HepG2 (cell line): ENCODE measurements around the gene NUDT3. TPM values are rescaled to one million over a fixed set of nuclear protein-coding genes. Genes with fewer than 3 reads are reported as not detected.
A peak's percentile ranks its signal among the peaks of the same experiment; 100 is the strongest.

ENCODE experiments used
- BORCS8-MEF2B ChIP-seq: sonication (generic); formaldehyde crosslinking; IDR thresholded peaks from 2 replicates; pipeline ENCODE4 v1.8.0; 2022; ENCODE audit warnings: mild to moderate bottlenecking, missing genetic modification reagents
- BRD4 ChIP-seq: sonication (generic); formaldehyde crosslinking; IDR thresholded peaks from 2 replicates; pipeline ENCODE4 v1.4.0; 2020; ENCODE audit warnings: missing genetic modification reagents
- CHD4 ChIP-seq: fragments of 200-600 bp; sonication (generic); IDR thresholded peaks from 2 replicates; pipeline ENCODE4 v1.7.0; 2017; ENCODE audit warnings: mild to moderate bottlenecking, low read length, borderline replicate concordance
- KLF9 ChIP-seq: IDR thresholded peaks from 2 replicates; pipeline ENCODE4 v1.6.1; 2016; ENCODE audit warnings: low read depth
- SIN3B ChIP-seq: fragments of 150-350 bp; IDR thresholded peaks from 2 replicates; pipeline ENCODE4 v1.6.1; 2014; ENCODE audit warnings: low read length
- SOX6 ChIP-seq, 2 experiments: fragments of 450-650 bp in 1 of 2; sonication (generic) in 1 of 2; formaldehyde crosslinking in 1 of 2; IDR thresholded peaks; 2 replicates each; pipeline versions ENCODE4 v1.4.0 to v1.6.1; 2017 to 2020; ENCODE audit warnings: antibody characterized with exemption in 1 of 2, mild to moderate bottlenecking in 1 of 2, missing genetic modification reagents in 1 of 2
- SP5 ChIP-seq: IDR thresholded peaks from 2 replicates; pipeline ENCODE4 v1.6.1; 2016; ENCODE audit warnings: low read depth, borderline replicate concordance
- SPEN ChIP-seq: sonication (generic); formaldehyde crosslinking; IDR thresholded peaks from 2 replicates; pipeline ENCODE4 v1.5.1; 2020; ENCODE audit warnings: low read depth, mild to moderate bottlenecking, missing genetic modification reagents
- SUZ12 ChIP-seq: fragments of 150-350 bp; IDR thresholded peaks from 2 replicates; pipeline ENCODE4 v1.6.1; 2014; ENCODE audit warnings: low read depth, low read length
- TCF12 ChIP-seq, 2 experiments: fragments of 450-650 bp in 1 of 2; sonication (generic) in 1 of 2; formaldehyde crosslinking in 1 of 2; IDR thresholded peaks; 2 replicates each; pipeline versions ENCODE4 v1.6.1 to v1.8.0; 2017 to 2022; ENCODE audit warnings: antibody characterized with exemption in 1 of 2, mild to moderate bottlenecking in 1 of 2, missing genetic modification reagents in 1 of 2, moderate library complexity in 1 of 2
- TMF1 ChIP-seq: sonication (generic); formaldehyde crosslinking; IDR thresholded peaks from 2 replicates; pipeline ENCODE4 v1.8.1; 2022; ENCODE audit warnings: low read depth, missing genetic modification reagents
- ZKSCAN8 ChIP-seq: IDR thresholded peaks from 2 replicates; pipeline ENCODE4 v1.6.1; 2016; ENCODE audit warnings: borderline replicate concordance, missing genetic modification reagents, missing compliant biosample characterization
- ZMYM3 ChIP-seq: sonication (generic); formaldehyde crosslinking; IDR thresholded peaks from 2 replicates; pipeline ENCODE4 v1.5.1; 2020; ENCODE audit warnings: mild to moderate bottlenecking, missing genetic modification reagents
- ZNF3 ChIP-seq: IDR thresholded peaks from 2 replicates; pipeline ENCODE4 v1.7.0; 2017; ENCODE audit warnings: inconsistent platforms
- ZNF326 ChIP-seq: sonication (generic); formaldehyde crosslinking; IDR thresholded peaks from 2 replicates; pipeline ENCODE4 v1.4.0; 2020; ENCODE audit warnings: missing genetic modification reagents, borderline replicate concordance
- ZNF333 ChIP-seq: sonication (generic); formaldehyde crosslinking; IDR thresholded peaks from 2 replicates; pipeline ENCODE4 v1.4.0; 2020; ENCODE audit warnings: mild to moderate bottlenecking, missing genetic modification reagents, borderline replicate concordance
- ZNF430 ChIP-seq: sonication (generic); formaldehyde crosslinking; IDR thresholded peaks from 2 replicates; pipeline ENCODE4 v1.9.0; 2021; ENCODE audit warnings: mild to moderate bottlenecking, missing genetic modification reagents
- ZNF460 ChIP-seq: sonication (generic); formaldehyde crosslinking; IDR thresholded peaks from 2 replicates; pipeline ENCODE4 v1.5.1; 2020; ENCODE audit warnings: missing genetic modification reagents, mild to moderate bottlenecking, borderline replicate concordance
- ZNF501 ChIP-seq: sonication (generic); formaldehyde crosslinking; IDR thresholded peaks from 2 replicates; pipeline ENCODE4 v1.5.1; 2020; ENCODE audit warnings: mild to moderate bottlenecking, moderate library complexity, missing genetic modification reagents
- ZNF557 ChIP-seq: sonication (generic); formaldehyde crosslinking; IDR thresholded peaks from 2 replicates; pipeline ENCODE4 v1.4.0; 2020; ENCODE audit warnings: missing genetic modification reagents
- polyA plus RNA-seq, 8 experiments: library from polyadenylated mRNA; depleted of rRNA in 3 of 8; stranded (reverse) in 7 of 8; unstranded in 1 of 8; fragments of >200 nt; fragmentation: Illumina TruSeq in 4 of 8; extraction: Trizol in 4 of 8; gene quantifications; 2 replicates each; pipeline versions ENCODE4 v1.2.1 to v1.2.3, GENCODE V29; 2011 to 2016; ENCODE audit warnings: low read depth in 4 of 8, missing spikeins in 1 of 8, mixed read lengths in 1 of 8; ENCODE audit not compliant: insufficient read depth in 1 of 8
- total RNA-seq, 5 experiments: library from RNA; depleted of rRNA; stranded (reverse); fragments of >200 nt; fragmentation: Illumina TruSeq; extraction: Trizol; gene quantifications; 2 replicates each; pipeline ENCODE4 v1.2.3, GENCODE V29; 2016; ENCODE audit warnings: low read depth in 1 of 5
- TF ChIP-seq, protein P1 (sequence below): sonication (generic); formaldehyde crosslinking; IDR thresholded peaks from 2 replicates; pipeline ENCODE4 v1.5.0; 2020; ENCODE audit warnings: missing genetic modification reagents, mild to moderate bottlenecking, borderline replicate concordance
- TF ChIP-seq, protein P2 (sequence below): sonication (generic); formaldehyde crosslinking; IDR thresholded peaks from 2 replicates; pipeline ENCODE4 v1.5.1; 2020; ENCODE audit warnings: mild to moderate bottlenecking, missing genetic modification reagents

Gene NUDT3
- total and polyA plus RNA-seq, 2 of the 13 experiments (the other 11 are each of a cell fraction or from before 2014, with no cell fraction given): 20.2 to 20.6 TPM

DNA sequence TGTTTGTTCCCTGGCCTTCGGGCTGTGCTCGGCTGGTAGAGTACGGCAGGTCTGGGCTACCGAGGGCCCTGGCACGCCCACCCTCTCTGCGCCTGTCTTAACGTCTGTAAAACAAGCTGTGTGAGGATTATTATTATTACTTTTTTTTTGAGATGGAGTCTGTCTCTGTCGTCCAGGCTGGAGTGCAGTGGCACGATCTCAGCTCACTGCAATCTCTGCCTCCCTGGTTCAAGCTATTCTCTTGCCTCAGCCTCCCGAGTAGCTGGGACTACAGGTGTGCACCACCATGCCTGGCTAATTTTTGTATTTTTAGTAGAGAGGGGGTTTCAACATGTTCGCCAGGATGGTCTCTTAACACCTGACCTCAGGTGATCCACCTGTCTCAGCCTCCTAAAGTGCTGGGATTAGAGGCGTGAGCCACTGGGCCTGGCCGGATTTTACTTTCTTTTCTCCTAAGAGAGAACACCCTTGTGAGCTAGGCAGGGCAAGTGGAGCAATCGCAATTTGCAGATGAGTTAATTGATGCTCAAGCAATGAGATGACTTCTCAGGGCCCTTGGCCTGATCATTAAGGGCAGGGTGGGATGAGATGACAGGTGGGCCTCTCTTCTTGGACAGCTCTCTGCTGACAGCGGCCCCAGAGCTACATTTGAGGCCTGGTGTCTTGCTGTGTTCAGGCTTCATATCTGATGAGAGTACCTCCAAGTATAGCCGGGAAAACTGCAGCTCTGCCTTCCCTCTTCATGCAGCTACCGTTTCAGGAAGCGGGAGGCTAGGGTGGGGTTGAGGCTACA lies 142.8 kb downstream of the NUDT3 start (continued):
- TF ChIP-seq ZNF326 (CRISPR knock-in tag) (no peak), ZNF3 (no peak), ZNF501 (CRISPR knock-in tag) (0 out of 2 replicates have a peak, but pooled peaks have one; percentile 31), CHD4 (0 out of 2 replicates have a peak, but pooled peaks have one; percentile 10), SUZ12 (no peak), SIN3B (no peak), SPEN (no peak), ZKSCAN8 (CRISPR knock-in tag) (no peak), ZNF557 (CRISPR knock-in tag) (no peak), ZNF333 (CRISPR knock-in tag) (0 out of 2 replicates have a peak, but pooled peaks have one; percentile 79), ZNF430 (CRISPR knock-in tag) (no peak), BRD4 (no peak), SP5 (CRISPR knock-in tag) (no peak), KLF9 (0 out of 2 replicates have a peak, but pooled peaks have one; percentile 38), TMF1 (CRISPR knock-in tag) (0 out of 2 replicates have a peak, but pooled peaks have one; percentile 5), TCF12 (IDR thresholded peaks at IDR 0.05) (no peak), TCF12 (CRISPR knock-in tag; IDR thresholded peaks at IDR 0.05) (peak; percentile 90), ZNF460 (CRISPR knock-in tag) (peak; percentile 98), SOX6 (IDR thresholded peaks at IDR 0.05) (no peak), SOX6 (CRISPR knock-in tag; IDR thresholded peaks at IDR 0.05) (peak; percentile 3; the same call in 1 of the 2 replicates), BORCS8-MEF2B (CRISPR knock-in tag) (no peak), ZMYM3 (CRISPR knock-in tag) (peak; percentile 94)
- TF ChIP-seq, protein P1, sequence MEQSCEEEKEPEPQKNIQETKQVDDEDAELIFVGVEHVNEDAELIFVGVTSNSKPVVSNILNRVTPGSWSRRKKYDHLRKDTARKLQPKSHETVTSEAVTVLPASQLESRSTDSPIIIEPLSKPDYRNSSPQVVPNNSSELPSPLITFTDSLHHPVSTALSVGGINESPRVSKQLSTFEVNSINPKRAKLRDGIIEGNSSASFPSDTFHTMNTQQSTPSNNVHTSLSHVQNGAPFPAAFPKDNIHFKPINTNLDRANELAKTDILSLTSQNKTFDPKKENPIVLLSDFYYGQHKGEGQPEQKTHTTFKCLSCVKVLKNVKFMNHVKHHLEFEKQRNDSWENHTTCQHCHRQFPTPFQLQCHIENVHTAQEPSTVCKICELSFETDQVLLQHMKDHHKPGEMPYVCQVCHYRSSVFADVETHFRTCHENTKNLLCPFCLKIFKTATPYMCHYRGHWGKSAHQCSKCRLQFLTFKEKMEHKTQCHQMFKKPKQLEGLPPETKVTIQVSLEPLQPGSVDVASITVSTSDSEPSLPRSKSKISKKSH (CRISPR knock-in tag): 0 out of 2 replicates have a peak, but pooled peaks have one; percentile 66
- TF ChIP-seq, protein P2, sequence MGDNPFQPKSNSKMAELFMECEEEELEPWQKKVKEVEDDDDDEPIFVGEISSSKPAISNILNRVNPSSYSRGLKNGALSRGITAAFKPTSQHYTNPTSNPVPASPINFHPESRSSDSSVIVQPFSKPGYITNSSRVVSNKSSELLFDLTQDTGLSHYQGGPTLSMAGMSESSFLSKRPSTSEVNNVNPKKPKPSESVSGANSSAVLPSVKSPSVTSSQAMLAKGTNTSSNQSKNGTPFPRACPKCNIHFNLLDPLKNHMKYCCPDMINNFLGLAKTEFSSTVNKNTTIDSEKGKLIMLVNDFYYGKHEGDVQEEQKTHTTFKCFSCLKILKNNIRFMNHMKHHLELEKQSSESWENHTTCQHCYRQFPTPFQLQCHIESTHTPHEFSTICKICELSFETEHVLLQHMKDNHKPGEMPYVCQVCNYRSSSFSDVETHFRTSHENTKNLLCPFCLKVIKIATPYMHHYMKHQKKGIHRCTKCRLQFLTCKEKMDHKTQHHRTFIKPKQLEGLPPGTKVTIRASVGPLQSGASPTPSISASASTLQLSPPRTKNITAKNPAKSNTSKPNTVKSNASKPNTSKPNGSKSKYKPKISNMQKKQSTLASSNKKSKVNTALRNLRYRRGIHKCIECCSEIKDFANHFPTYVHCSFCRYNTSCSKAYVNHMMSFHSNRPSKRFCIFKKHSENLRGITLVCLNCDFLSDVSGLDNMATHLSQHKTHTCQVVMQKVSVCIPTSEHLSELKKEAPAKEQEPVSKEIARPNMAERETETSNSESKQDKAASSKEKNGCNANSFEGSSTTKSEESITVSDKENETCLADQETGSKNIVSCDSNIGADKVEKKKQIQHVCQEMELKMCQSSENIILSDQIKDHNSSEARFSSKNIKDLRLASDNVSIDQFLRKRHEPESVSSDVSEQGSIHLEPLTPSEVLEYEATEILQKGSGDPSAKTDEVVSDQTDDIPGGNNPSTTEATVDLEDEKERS (CRISPR knock-in tag): peak; percentile 80; the same call in 1 of the 2 replicates
